Esophagus muscularis mucosa (tissue), 4 donors: ENCODE data around the gene CUL4B. TPM values are rescaled to one million over a fixed set of nuclear protein-coding genes. Genes with fewer than 3 reads are reported as not detected.
A peak's percentile ranks its signal among the peaks of the same experiment; 100 is the strongest.

Source experiments
- DNase-seq: peaks from one replicate; pipeline ENCODE4 v3.0.0-alpha.2; 2017; ENCODE audit errors: extremely low spot score
- H3K27ac ChIP-seq, 4 donors: fragments of 200-600 bp; sonication (generic); replicated peaks in 1 of 4; 1 replicate in 3 of 4; 2 replicates in 1 of 4; pipeline ENCODE4 v1.5.1; 2016 to 2019; ENCODE audit warnings: mild to moderate bottlenecking in 1 of 4
- H3K27me3 ChIP-seq, 4 donors: fragments of 200-600 bp; sonication (generic); one replicate each; pipeline versions ENCODE4 v1.5.1 to v1.6.0; 2016 to 2019
- H3K36me3 ChIP-seq, 4 donors: fragments of 200-600 bp; sonication (generic); one replicate each; pipeline ENCODE4 v1.5.1; 2016 to 2019
- H3K4me1 ChIP-seq, 4 donors: fragments of 200-600 bp; sonication (generic); one replicate each; pipeline ENCODE4 v1.5.1; 2016 to 2019
- H3K4me3 ChIP-seq, 4 donors: fragments of 200-600 bp; sonication (generic); 1 replicate in 2 of 4; 2 replicates in 2 of 4; pipeline ENCODE4 v1.5.1; 2016 to 2019; ENCODE audit warnings: mild to moderate bottlenecking in 4 of 4, moderate library complexity in 1 of 4
- H3K9me3 ChIP-seq, 4 donors: fragments of 200-600 bp; sonication (generic); 1 replicate in 3 of 4; 2 replicates in 1 of 4; pipeline ENCODE4 v1.5.1; 2016 to 2019
- CTCF ChIP-seq, 3 experiments: fragments of 200-600 bp in 2 of 3; fragments of 450-650 bp in 1 of 3; sonication (generic) in 2 of 3; IDR thresholded peaks; one replicate each; pipeline ENCODE4 v1.5.1; 2017 to 2019; ENCODE audit warnings: antibody characterized with exemption in 3 of 3, mild to moderate bottlenecking in 2 of 3, moderate library complexity in 1 of 3
- EP300 ChIP-seq: sonication (generic); formaldehyde crosslinking; IDR thresholded peaks from one replicate; pipeline ENCODE4 v1.6.1; 2017; ENCODE audit warnings: antibody characterized with exemption
- POLR2A ChIP-seq: fragments of 450-650 bp; IDR thresholded peaks from one replicate; pipeline ENCODE4 v1.6.1; 2017; ENCODE audit warnings: antibody characterized with exemption, moderate library complexity, mild to moderate bottlenecking, low read depth
- POLR2AphosphoS5 ChIP-seq, 2 donors: sonication (generic); formaldehyde crosslinking; IDR thresholded peaks; one replicate each; pipeline ENCODE4 v1.6.1; 2017; ENCODE audit warnings: antibody characterized with exemption in 2 of 2
- WGBS: methylation state at CpG from one replicate; pipeline ENCODE4 v1.1.5; 2018; 5-methylcytosine and 5-hydroxymethylcytosine counted together
- intact Hi-C: fragments of 100-400 bp; cut with DNase I; formaldehyde crosslinking; loops from one replicate; pipeline ENCODE4 v1.15.1; 2023
- total RNA-seq, 4 donors: library from RNA; depleted of rRNA; stranded (reverse); fragments of >200 nt; gene quantifications; one replicate each; pipeline versions ENCODE4 v1.1.0 to v1.2.1, GENCODE V29; 2016

The CUL4B gene
- total RNA-seq, 4 donors from 2014 or later = 31.5 to 45.7 (median 39.6) TPM

- DNase-seq = peak; percentile 90
- Histone ChIP-seq H3K4me1 (peaks cover 6 to 28% (median 26%) of the 10 kb centered on the region in 4 donors), H3K27me3 (no peaks in the 10 kb centered on the region), H3K27ac (peak overlapping the region; percentile 95 to 97 (median 96)), H3K9me3 (no peaks in the 10 kb centered on the region), H3K36me3 (peaks cover 0 to 10% (median 1%) of the 10 kb centered on the region in 4 donors), H3K4me3 (peak overlapping the region; percentile 61 to 77 (median 70))
- intact Hi-C loops = loop anchor here (2.0 kb wide), 1 partner anchor 42 kb away; no protein-coding TSS in a partner anchor
- 30% methylated on average over 10 of the region's 10 CpGs for WGBS
- TF ChIP-seq POLR2A (no peak), EP300 (no peak), CTCF (IDR thresholded peaks at IDR 0.05) (no peak), POLR2AphosphoS5 (IDR thresholded peaks at IDR 0.05) (no peak)
These were observed 339 bp downstream of the CUL4B start for GRCh38 chrX:120560405-120560841.

GRCh38 chrX:120559804-120560203, 958 bp downstream of the CUL4B start:
- intact Hi-C loops = loop anchor here (2.0 kb wide), 1 partner anchor 43 kb away; no protein-coding TSS in a partner anchor
- no peaks in the 10 kb centered on the region for H3K9me3 ChIP-seq
- peak overlapping the region; percentile 95 to 97 (median 96) for H3K27ac ChIP-seq
- peaks cover 6 to 29% (median 26%) of the 10 kb centered on the region in 4 donors for H3K4me1 ChIP-seq
- peaks cover 0 to 16% (median 1%) of the 10 kb centered on the region in 4 donors for H3K36me3 ChIP-seq
- TF ChIP-seq EP300 = no peak
- TF ChIP-seq POLR2A = no peak
- TF ChIP-seq CTCF (IDR thresholded peaks at IDR 0.05) = no peak
- WGBS = 41% methylated on average over 7 of the region's 7 CpGs
- peak overlapping the region; percentile 61 to 77 (median 70) for H3K4me3 ChIP-seq
- DNase-seq = no peak
- H3K27me3 ChIP-seq = no peaks in the 10 kb centered on the region

DNA sequence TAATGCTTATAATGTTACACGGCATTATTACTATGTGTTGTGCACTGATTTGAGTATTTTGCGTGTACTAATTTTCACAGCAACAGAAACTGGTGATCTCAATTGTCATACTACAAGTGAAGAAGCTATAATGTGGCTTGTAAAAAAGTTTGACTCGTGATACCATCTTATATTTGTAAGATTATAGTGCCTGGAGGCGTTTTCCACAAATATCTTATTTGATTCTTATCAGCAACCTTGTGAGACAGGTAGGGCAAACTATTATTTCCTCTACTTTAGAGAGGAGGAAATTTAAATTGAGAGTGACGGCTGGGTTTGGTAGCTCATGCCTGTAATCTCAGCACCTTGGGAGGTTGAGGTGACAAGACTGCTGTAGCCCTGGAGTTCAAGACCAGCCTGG, 4.5 kb downstream of the CUL4B start:
- TF ChIP-seq POLR2A (no peak), EP300 (no peak), POLR2AphosphoS5 (IDR thresholded peaks at IDR 0.05) (no peak), CTCF (IDR thresholded peaks at IDR 0.05) (no peak)
- Histone ChIP-seq H3K27me3 (no peaks in the 10 kb centered on the region), H3K27ac (no peak overlapping the region), H3K4me3 (no peak overlapping the region), H3K9me3 (no peaks in the 10 kb centered on the region), H3K4me1 (peaks cover 0 to 20% (median 19%) of the 10 kb centered on the region in 4 donors), H3K36me3 (peaks cover 0 to 16% (median 1%) of the 10 kb centered on the region in 4 donors)
- intact Hi-C loops = no loop called here
- WGBS = 82% methylated on average over 5 of the region's 5 CpGs
- DNase-seq = no peak

DNA sequence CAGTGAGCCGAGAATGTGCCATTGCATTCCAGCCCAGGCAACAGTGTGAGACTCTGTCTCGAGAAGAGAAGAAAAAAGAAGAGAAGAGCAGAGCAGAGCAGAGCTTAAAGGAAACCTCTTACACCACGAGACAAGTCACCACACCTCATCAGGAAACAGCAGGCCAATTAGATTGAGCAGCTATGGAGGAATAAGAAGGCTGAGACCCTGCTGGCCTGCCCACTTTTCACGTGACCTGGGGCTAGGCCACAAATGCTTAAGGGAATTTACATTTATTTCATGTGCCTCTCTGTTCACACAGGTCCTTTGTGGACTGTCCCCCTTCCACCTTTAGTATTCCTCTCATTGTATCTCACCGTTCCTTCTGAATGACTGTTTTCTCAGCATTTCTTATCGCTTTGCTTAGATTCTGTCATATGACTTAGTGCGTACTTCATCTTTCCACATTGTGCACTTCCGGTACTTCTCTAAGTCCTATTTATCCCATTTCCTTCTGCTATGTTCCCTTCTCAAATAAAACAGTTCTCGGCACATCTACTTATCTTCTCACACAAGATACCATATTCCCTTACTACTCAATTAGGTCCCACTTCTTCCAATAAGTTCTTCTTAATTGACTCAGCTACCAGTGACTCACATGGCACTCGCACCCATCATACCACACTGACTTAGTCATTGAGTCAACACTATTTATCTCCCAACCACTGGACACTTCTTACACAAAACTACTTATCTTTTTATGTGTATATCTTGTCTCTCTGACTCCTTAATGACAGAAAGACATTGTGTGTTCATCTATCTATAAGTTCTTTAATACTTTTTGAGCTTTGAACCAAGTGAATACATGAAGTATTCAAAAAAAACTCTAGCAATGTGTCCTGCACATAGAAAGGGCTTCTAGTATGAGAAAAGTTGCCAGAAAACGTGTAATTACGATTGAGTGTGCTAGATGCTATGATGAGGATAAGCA, 11.0 kb downstream of the CUL4B start:
- peaks cover 0 to 6% (median 3%) of the 10 kb centered on the region in 4 donors for H3K36me3 ChIP-seq
- peaks cover 0 to 8% (median 0%) of the 10 kb centered on the region in 4 donors for H3K4me1 ChIP-seq
- intact Hi-C loops = no loop called here
- H3K27me3 ChIP-seq = no peaks in the 10 kb centered on the region
- TF ChIP-seq POLR2AphosphoS5 (IDR thresholded peaks at IDR 0.05) = peak in 1 of 2 donors; percentile 25
- no peak for TF ChIP-seq CTCF (IDR thresholded peaks at IDR 0.05)
- peak overlapping the region in 1 of 4 donors; percentile 23 for H3K27ac ChIP-seq
- 77% methylated on average over 12 of the region's 12 CpGs for WGBS
- no peak overlapping the region for H3K4me3 ChIP-seq
- H3K9me3 ChIP-seq = no peaks in the 10 kb centered on the region
- DNase-seq = no peak
